IMR-90 (cell line): ENCODE data around the gene CEP20.

Source experiments
- BHLHE40 ChIP-seq: fragments of 150-350 bp; IDR thresholded peaks from 2 replicates; pipeline ENCODE4 v1.6.1; 2016; ENCODE audit warnings: mild to moderate bottlenecking, low read depth, low read length
- CTCF ChIP-seq: conservative IDR thresholded peaks from 2 replicates; pipeline ENCODE4 v1.5.1; 2012; ENCODE audit warnings: mild to moderate bottlenecking, low read depth, low read length, improper control_type of control experiment
- ELK1 ChIP-seq: fragments of 150-350 bp; IDR thresholded peaks from 2 replicates; pipeline ENCODE4 v1.6.1; 2016; ENCODE audit warnings: low read depth, mild to moderate bottlenecking, low read length, moderate library complexity, borderline replicate concordance
- MAZ ChIP-seq: IDR thresholded peaks from 2 replicates; pipeline ENCODE4 v1.6.1; 2012; ENCODE audit warnings: low read depth, mild to moderate bottlenecking, low read length, improper control_type of control experiment, moderate library complexity, borderline replicate concordance
- NFE2L2 ChIP-seq: fragments of 150-350 bp; IDR thresholded peaks from 2 replicates; pipeline ENCODE4 v1.6.1; 2016; ENCODE audit warnings: low read depth, mild to moderate bottlenecking, low read length
- POLR2A ChIP-seq: IDR thresholded peaks from 2 replicates; pipeline ENCODE4 v1.6.1; 2012; ENCODE audit warnings: mild to moderate bottlenecking, low read depth, low read length
- USF2 ChIP-seq: fragments of 150-350 bp; IDR thresholded peaks from 2 replicates; pipeline ENCODE4 v1.6.1; 2017; ENCODE audit warnings: mild to moderate bottlenecking, antibody characterized with exemption, low read length, low read depth

- TF ChIP-seq CTCF (no peak), BHLHE40 (no peak), POLR2A (no peak), USF2 (no peak), MAZ (no peak), NFE2L2 (no peak), ELK1 (no peak)
Observed at GRCh38 chr16:15898654-15899053, 10.3 kb upstream of the CEP20 start.
